WTC11 (cell line): Measurements from ENCODE around the gene NAALADL2. TPM values are rescaled to one million over a fixed set of nuclear protein-coding genes. Genes with fewer than 3 reads are reported as not detected.
A peak's percentile ranks its signal among the peaks of the same experiment; 100 is the strongest.

Experiments
- ATAC-seq: fragments of 200-7000 bp; cut with Tn5 transposase; 2 replicates; pipeline ENCODE4 v1.10.0; 2021; ENCODE audit warnings: mild to moderate bottlenecking, moderate library complexity
- CTCF ChIA-PET: fragments of 300-600 bp; sonication (Branson Sonifier 250); formaldehyde crosslinking; loops from one replicate; lab custom pipeline; 2021; ENCODE audit warnings: antibody characterized with exemption; lab: Charles Lee
- POLR2A ChIA-PET: fragments of 350-600 bp; sonication (Branson Sonifier 250); formaldehyde crosslinking; loops from one replicate; lab custom pipeline; 2021; ENCODE audit warnings: antibody characterized with exemption; lab: Charles Lee
- DNase-seq: peaks from one replicate; pipeline ENCODE4 v3.0.0; 2021; ENCODE audit warnings: low spot score
- H3K27ac Mint-ChIP-seq: 2 replicates; pipeline ENCODE4 v1.8.0; 2021; ENCODE audit warnings: mixed read lengths
- H3K27me3 Mint-ChIP-seq: 2 replicates; pipeline ENCODE4 v1.8.0; 2021; ENCODE audit warnings: low read depth, mild to moderate bottlenecking, moderate library complexity, mixed read lengths
- H3K36me3 Mint-ChIP-seq: 2 replicates; pipeline ENCODE4 v1.8.0; 2021; ENCODE audit warnings: mixed read lengths
- H3K4me1 Mint-ChIP-seq: 2 replicates; pipeline ENCODE4 v1.8.0; 2022; ENCODE audit warnings: mixed read lengths
- H3K4me3 Mint-ChIP-seq: 2 replicates; pipeline ENCODE4 v1.8.0; 2021; ENCODE audit warnings: mild to moderate bottlenecking, moderate library complexity, mixed read lengths
- H3K9me3 Mint-ChIP-seq: 2 replicates; pipeline ENCODE4 v1.8.0; 2021; ENCODE audit warnings: mixed read lengths
- CBFB ChIP-seq: sonication (generic); formaldehyde crosslinking; IDR thresholded peaks from 2 replicates; pipeline ENCODE4 v1.8.1; 2022; ENCODE audit warnings: mild to moderate bottlenecking, low read depth, missing genetic modification reagents
- CREB1 ChIP-seq: sonication (generic); formaldehyde crosslinking; IDR thresholded peaks from 2 replicates; pipeline ENCODE4 v1.8.0; 2023; ENCODE audit warnings: mild to moderate bottlenecking, missing genetic modification reagents
- CREM ChIP-seq: sonication (generic); formaldehyde crosslinking; IDR thresholded peaks from 2 replicates; pipeline ENCODE4 v1.8.1; 2022; ENCODE audit warnings: mild to moderate bottlenecking, missing genetic modification reagents, moderate library complexity
- FOXK1 ChIP-seq: sonication (generic); formaldehyde crosslinking; IDR thresholded peaks from 2 replicates; pipeline ENCODE4 v1.8.0; 2022; ENCODE audit warnings: mild to moderate bottlenecking, moderate library complexity, missing genetic modification reagents
- GRHL2 ChIP-seq: fragments of 250-450 bp; sonication (Bioruptor Pico); IDR thresholded peaks from 2 replicates; pipeline ENCODE4 v1.8.0; 2022; ENCODE audit warnings: mild to moderate bottlenecking, moderate library complexity; ENCODE audit not compliant: insufficient replicate concordance, severe bottlenecking
- HMGA2 ChIP-seq: fragments of 250-450 bp; sonication (Bioruptor Pico); IDR thresholded peaks from 2 replicates; pipeline ENCODE4 v1.4.0; 2021; ENCODE audit warnings: mild to moderate bottlenecking, moderate library complexity
- JUN ChIP-seq: sonication (generic); formaldehyde crosslinking; IDR thresholded peaks from 2 replicates; pipeline ENCODE4 v1.8.0; 2023; ENCODE audit warnings: mild to moderate bottlenecking, missing genetic modification reagents
- NR3C1 ChIP-seq: sonication (generic); formaldehyde crosslinking; conservative IDR thresholded peaks from 2 replicates; pipeline ENCODE4 v1.8.1; 2023; ENCODE audit warnings: low read depth, mild to moderate bottlenecking, missing genetic modification reagents
- PRRX2 ChIP-seq: fragments of 250-450 bp; sonication (Bioruptor Pico); IDR thresholded peaks from 2 replicates; pipeline ENCODE4 v1.8.0; 2021; ENCODE audit warnings: mild to moderate bottlenecking
- SMAD3 ChIP-seq: sonication (generic); formaldehyde crosslinking; IDR thresholded peaks from 2 replicates; pipeline ENCODE4 v1.8.0; 2022; ENCODE audit warnings: missing genetic modification reagents, mild to moderate bottlenecking, borderline replicate concordance
- SP1 ChIP-seq: sonication (generic); formaldehyde crosslinking; conservative IDR thresholded peaks from 2 replicates; pipeline ENCODE4 v1.8.1; 2022; ENCODE audit warnings: missing genetic modification reagents
- TCF7 ChIP-seq: sonication (generic); formaldehyde crosslinking; IDR thresholded peaks from 2 replicates; pipeline ENCODE4 v1.8.0; 2022; ENCODE audit warnings: mild to moderate bottlenecking, low read depth, missing genetic modification reagents, moderate library complexity
- ZBTB21 ChIP-seq: sonication (generic); formaldehyde crosslinking; IDR thresholded peaks from 2 replicates; pipeline ENCODE4 v1.8.1; 2023; ENCODE audit warnings: mild to moderate bottlenecking, missing genetic modification reagents, borderline replicate concordance
- ZBTB43 ChIP-seq: sonication (generic); formaldehyde crosslinking; IDR thresholded peaks from 2 replicates; pipeline ENCODE4 v1.8.1; 2023; ENCODE audit warnings: mild to moderate bottlenecking, missing genetic modification reagents
- ZNF263 ChIP-seq: sonication (generic); formaldehyde crosslinking; IDR thresholded peaks from 2 replicates; pipeline ENCODE4 v1.8.1; 2022; ENCODE audit warnings: low read depth, mild to moderate bottlenecking, moderate library complexity, missing genetic modification reagents
- total RNA-seq: library from RNA; stranded (reverse); gene quantifications from 3 replicates; pipeline ENCODE4 v1.2.3, GENCODE V29; 2021
- TF ChIP-seq, protein P1 (sequence below): fragments of 250-450 bp; sonication (Bioruptor Pico); IDR thresholded peaks from 2 replicates; pipeline ENCODE4 v1.8.0; 2021; ENCODE audit warnings: mild to moderate bottlenecking
- TF ChIP-seq, protein P2 (sequence below): sonication (generic); formaldehyde crosslinking; IDR thresholded peaks from 2 replicates; pipeline ENCODE4 v1.8.0; 2023; ENCODE audit warnings: missing genetic modification reagents

NAALADL2 gene
- total RNA-seq, 1 experiment from 2014 or later = 1.2 TPM

GRCh38 chr3:174891524-174892203 is 32.5 kb downstream of the NAALADL2 start:
- Mint-ChIP-seq H3K9me3 (peaks cover 20% of the 10 kb centered on the region), H3K4me3 (no peak overlapping the region), H3K27ac (no peak overlapping the region), H3K4me1 (peaks cover 15% of the 10 kb centered on the region), H3K27me3 (no peaks in the 10 kb centered on the region), H3K36me3 (no peaks in the 10 kb centered on the region)
- CTCF ChIA-PET = interaction anchor here (1.0 to 1.2 kb wide), 2 partner anchors 10 to 29 kb away, joined by 3 read pairs; no protein-coding TSS in a partner anchor
- DNase-seq = peak; percentile 43
- POLR2A ChIA-PET = interaction anchor here (0.5 kb wide), 1 partner anchor 1536 kb away, joined by 8 read pairs; no protein-coding TSS in a partner anchor
- TF ChIP-seq, protein P1, sequence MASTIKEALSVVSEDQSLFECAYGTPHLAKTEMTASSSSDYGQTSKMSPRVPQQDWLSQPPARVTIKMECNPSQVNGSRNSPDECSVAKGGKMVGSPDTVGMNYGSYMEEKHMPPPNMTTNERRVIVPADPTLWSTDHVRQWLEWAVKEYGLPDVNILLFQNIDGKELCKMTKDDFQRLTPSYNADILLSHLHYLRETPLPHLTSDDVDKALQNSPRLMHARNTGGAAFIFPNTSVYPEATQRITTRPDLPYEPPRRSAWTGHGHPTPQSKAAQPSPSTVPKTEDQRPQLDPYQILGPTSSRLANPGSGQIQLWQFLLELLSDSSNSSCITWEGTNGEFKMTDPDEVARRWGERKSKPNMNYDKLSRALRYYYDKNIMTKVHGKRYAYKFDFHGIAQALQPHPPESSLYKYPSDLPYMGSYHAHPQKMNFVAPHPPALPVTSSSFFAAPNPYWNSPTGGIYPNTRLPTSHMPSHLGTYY (CRISPR knock-in tag) = no peak
- ATAC-seq = peak; percentile 88

- Mint-ChIP-seq H3K27ac (no peak overlapping the region), H3K9me3 (no peaks in the 10 kb centered on the region), H3K36me3 (no peaks in the 10 kb centered on the region), H3K4me3 (no peak overlapping the region), H3K4me1 (no peaks in the 10 kb centered on the region), H3K27me3 (no peaks in the 10 kb centered on the region)
- ATAC-seq (no peak), DNase-seq (no peak)
- TF ChIP-seq CREM (CRISPR knock-in tag) (no peak), SMAD3 (CRISPR knock-in tag) (no peak), TCF7 (no peak), PRRX2 (no peak), JUN (no peak), CREB1 (CRISPR knock-in tag) (no peak), CBFB (CRISPR knock-in tag) (no peak), ZBTB43 (CRISPR knock-in tag) (no peak), FOXK1 (no peak), ZBTB21 (CRISPR knock-in tag) (no peak), NR3C1 (CRISPR knock-in tag) (no peak)
- TF ChIP-seq, protein P2, sequence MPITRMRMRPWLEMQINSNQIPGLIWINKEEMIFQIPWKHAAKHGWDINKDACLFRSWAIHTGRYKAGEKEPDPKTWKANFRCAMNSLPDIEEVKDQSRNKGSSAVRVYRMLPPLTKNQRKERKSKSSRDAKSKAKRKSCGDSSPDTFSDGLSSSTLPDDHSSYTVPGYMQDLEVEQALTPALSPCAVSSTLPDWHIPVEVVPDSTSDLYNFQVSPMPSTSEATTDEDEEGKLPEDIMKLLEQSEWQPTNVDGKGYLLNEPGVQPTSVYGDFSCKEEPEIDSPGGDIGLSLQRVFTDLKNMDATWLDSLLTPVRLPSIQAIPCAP = no peak
- ChIA-PET CTCF (no interaction called here), POLR2A (no interaction called here)
These were observed 47.9 kb downstream of the NAALADL2 start for GRCh38 chr3:174907027-174907426.

- no peak overlapping the region for H3K27ac Mint-ChIP-seq
- no peaks in the 10 kb centered on the region for H3K36me3 Mint-ChIP-seq
- TF ChIP-seq SP1 (CRISPR knock-in tag) = no peak
- no peak for TF ChIP-seq ZBTB43 (CRISPR knock-in tag)
- no peak for TF ChIP-seq ZNF263 (CRISPR knock-in tag)
- TF ChIP-seq GRHL2 (CRISPR knock-in tag) = no peak
- no peak for TF ChIP-seq HMGA2 (CRISPR knock-in tag)
- TF ChIP-seq, all 79 proteins: peak for 0
- no peak for DNase-seq
- CTCF ChIA-PET = no interaction called here
- Mint-ChIP-seq H3K4me1 (no peaks in the 10 kb centered on the region), H3K27me3 (no peaks in the 10 kb centered on the region), H3K9me3 (no peaks in the 10 kb centered on the region), H3K4me3 (no peak overlapping the region)
- POLR2A ChIA-PET = no interaction called here
- no peak for ATAC-seq
These were observed 48.7 kb downstream of the NAALADL2 start for GRCh38 chr3:174907628-174908407.
